HG03558 (cell line): ENCODE results near the gene SGCA.

Source experiments
- ATAC-seq: cut with Tn5 transposase; IDR thresholded peaks from one replicate; pipeline ENCODE4 v1.9.1; 2021; ENCODE audit warnings: moderate number of reproducible peaks; ENCODE audit not compliant: unreplicated experiment; ENCODE audit errors: extremely low read depth

SGCA gene

GRCh38 chr17:50148226-50149090, 17.3 kb upstream of the SGCA start:
- ATAC-seq: no peak

GRCh38 chr17:50149091-50149416, 16.8 kb upstream of the SGCA start:
- no peak for ATAC-seq

- ATAC-seq: no peak
Measured at GRCh38 chr17:50149417-50150353, 16.1 kb upstream of the SGCA start.

- ATAC-seq: no peak
Measured at GRCh38 chr17:50150354-50151040, 15.3 kb upstream of the SGCA start, which contains the start of gene PPP1R9B. PPP1R9B (minus strand) TSS chr17:50150677; CDS start chr17:50150513, 164 bp downstream.

- ATAC-seq: peak; percentile 29
Measured at GRCh38 chr17:50151041-50151936, 14.5 kb upstream of the SGCA start.

GRCh38 chr17:50151937-50152547, 13.8 kb upstream of the SGCA start:
- ATAC-seq: no peak

GRCh38 chr17:50152736-50153135, 13.1 kb upstream of the SGCA start:
- no peak for ATAC-seq

GRCh38 chr17:50153650-50154575, 11.9 kb upstream of the SGCA start:
- ATAC-seq: no peak

- ATAC-seq: no peak
Measured at GRCh38 chr17:50154604-50155003, 11.2 kb upstream of the SGCA start.

GRCh38 chr17:50155115-50155819, 10.5 kb upstream of the SGCA start:
- no peak for ATAC-seq

- ATAC-seq: no peak
Measured at GRCh38 chr17:50157891-50158290, 7.9 kb upstream of the SGCA start.

GRCh38 chr17:50161023-50161910, 4.5 kb upstream of the SGCA start:
- ATAC-seq: no peak

- no peak for ATAC-seq
Measured at GRCh38 chr17:50161911-50162288, 3.9 kb upstream of the SGCA start.

- ATAC-seq: no peak
Measured at GRCh38 chr17:50162466-50163254, 3.1 kb upstream of the SGCA start.

GRCh38 chr17:50163843-50164696, 1.7 kb upstream of the SGCA start:
- ATAC-seq: no peak
